Inferior parietal cortex (tissue), 1 donor: ENCODE results near the gene GSTO1.

Source experiments
- DNase-seq: peaks from one replicate; pipeline ENCODE4 v3.0.0-alpha.2; 2016; ENCODE audit errors: extremely low spot score

GSTO1 gene

GRCh38 chr10:104303594-104304355 lies 49.1 kb downstream of the GSTO1 start:
- no peak for DNase-seq

- no peak for DNase-seq
Observed at GRCh38 chr10:104304356-104304745, 49.7 kb downstream of the GSTO1 start.

- DNase-seq: no peak
Observed at GRCh38 chr10:104304927-104305326, 50.2 kb downstream of the GSTO1 start.

- DNase-seq: no peak
Observed at GRCh38 chr10:104306897-104307296, 52.2 kb downstream of the GSTO1 start.

- no peak for DNase-seq
Observed at GRCh38 chr10:104307576-104308438, 53.1 kb downstream of the GSTO1 start.

- DNase-seq: no peak
Observed at GRCh38 chr10:104308439-104308903, 53.8 kb downstream of the GSTO1 start.

- DNase-seq: no peak
Observed at GRCh38 chr10:104309980-104310978, 55.6 kb downstream of the GSTO1 start.

- DNase-seq: no peak
Observed at GRCh38 chr10:104311184-104311720, 56.6 kb downstream of the GSTO1 start.

- no peak for DNase-seq
Observed at GRCh38 chr10:104314591-104315485, 60.1 kb downstream of the GSTO1 start.

- no peak for DNase-seq
Observed at GRCh38 chr10:104315486-104315921, 60.8 kb downstream of the GSTO1 start.

GRCh38 chr10:104316321-104317099 lies 61.8 kb downstream of the GSTO1 start:
- DNase-seq: no peak
